Lung (tissue), 12 donors: Measurements from ENCODE around the gene ADAM12. TPM values are rescaled to one million over a fixed set of nuclear protein-coding genes. Genes with fewer than 3 reads are reported as not detected.
"Not testable (repeated sequence)": the region's sequence is repeated elsewhere in the genome, so short reads cannot be mapped to it uniquely, and the experiment has no call there.

Experiments
- ATAC-seq: fragments of 200-7000 bp; cut with Tn5 transposase; one replicate; pipeline ENCODE4 v1.9.1; 2020; ENCODE audit warnings: moderate number of reproducible peaks; ENCODE audit not compliant: insufficient read depth, low FRiP score
- DNase-seq, 3 donors: peaks; one replicate each; pipeline ENCODE4 v3.0.0-alpha.2; 2013 to 2017
- H3K27ac ChIP-seq, 2 donors: one replicate each; pipeline ENCODE4 v1.5.1; 2013; ENCODE audit warnings: mild to moderate bottlenecking in 2 of 2, moderate library complexity in 2 of 2, control low read depth in 1 of 2, inconsistent platforms in 1 of 2, low read depth in 1 of 2, low read length in 1 of 2
- H3K27me3 ChIP-seq, 3 donors: one replicate each; pipeline ENCODE4 v1.5.1; 2013; ENCODE audit warnings: low read length in 2 of 3; ENCODE audit not compliant: control insufficient read depth in 3 of 3, insufficient read depth in 3 of 3
- H3K36me3 ChIP-seq, 4 donors: one replicate each; pipeline ENCODE4 v1.5.1; 2013; ENCODE audit warnings: low read length in 4 of 4, mild to moderate bottlenecking in 1 of 4, moderate library complexity in 1 of 4; ENCODE audit not compliant: control insufficient read depth in 4 of 4, insufficient read depth in 4 of 4
- H3K4me1 ChIP-seq, 5 donors: one replicate each; pipeline ENCODE4 v1.5.1; 2013; ENCODE audit warnings: low read length in 5 of 5, mild to moderate bottlenecking in 2 of 5, moderate library complexity in 1 of 5; ENCODE audit not compliant: control insufficient read depth in 5 of 5, insufficient read depth in 5 of 5
- H3K4me3 ChIP-seq: one replicate; pipeline ENCODE4 v1.5.1; 2013; ENCODE audit warnings: mild to moderate bottlenecking, control low read depth, moderate library complexity
- H3K9ac ChIP-seq, 2 donors: one replicate each; pipeline ENCODE4 v1.5.1; 2013; ENCODE audit warnings: low read length in 2 of 2, control low read depth in 1 of 2; ENCODE audit not compliant: insufficient read depth in 1 of 2
- H3K9me3 ChIP-seq, 4 donors: one replicate each; pipeline ENCODE4 v1.5.1; 2013; ENCODE audit warnings: low read length in 3 of 4, mild to moderate bottlenecking in 1 of 4, moderate library complexity in 1 of 4; ENCODE audit not compliant: control insufficient read depth in 4 of 4, insufficient read depth in 3 of 4
- CTCF ChIP-seq: IDR thresholded peaks from 2 replicates; pipeline ENCODE4 v1.5.1; 2012; ENCODE audit warnings: mild to moderate bottlenecking; ENCODE audit errors: control extremely low read depth, extremely low read depth
- WGBS, 2 donors: extraction: QIAGEN DNeasy Blood & Tissue Kit; methylation state at CpG; one replicate each; pipeline ENCODE4 v1.1.7; 2013; 5-methylcytosine and 5-hydroxymethylcytosine counted together
- polyA plus RNA-seq, 2 donors: library from polyadenylated mRNA; stranded (reverse); fragments of 200-250 nt; gene quantifications; one replicate each; pipeline ENCODE4 v1.2.1, GENCODE V29; 2013
- total RNA-seq, 2 donors: library from RNA; depleted of rRNA in 1 of 2; stranded (reverse); fragments of >200 nt in 1 of 2; gene quantifications; one replicate each; pipeline ENCODE4 v1.2.1, GENCODE V29; 2014 to 2021
- donor health status: control.
- donor health status: control.
- donor health status: Bipolar disorder and iron deficiency.
- donor health status: healthy.
- donor health status: DM: yes; HTN: yes; CAD: no.

Gene ADAM12
- total and polyA plus RNA-seq, 4 donors = 0.16 to 5.8 (median 0.85) TPM

- Histone ChIP-seq H3K36me3 (no peaks in the 10 kb centered on the region), H3K27ac (no peak overlapping the region), H3K9ac (no peak overlapping the region), H3K4me1 (peaks cover 0 to 27% (median 0%) of the 10 kb centered on the region in 5 donors), H3K27me3 (peaks cover 0 to 5% (median 0%) of the 10 kb centered on the region in 3 donors), H3K4me3 (no peak overlapping the region), H3K9me3 (peaks cover 0 to 3% (median 1%) of the 10 kb centered on the region in 4 donors)
- ATAC-seq = no peak
- WGBS, 2 donors = 82 to 85% methylated on average over 5 of the region's 5 CpGs
- TF ChIP-seq CTCF = no peak
- DNase-seq = no peak
Observed at GRCh38 chr10:126384269-126384873, 3.9 kb downstream of the ADAM12 start.

- DNase-seq = no peak
- no peak for TF ChIP-seq CTCF
- Histone ChIP-seq H3K4me3 (no peak overlapping the region), H3K27ac (no peak overlapping the region), H3K9me3 (peaks cover 0 to 4% (median 2%) of the 10 kb centered on the region in 4 donors), H3K27me3 (no peaks in the 10 kb centered on the region), H3K36me3 (no peaks in the 10 kb centered on the region), H3K4me1 (no peaks in the 10 kb centered on the region), H3K9ac (no peak overlapping the region)
- no peak for ATAC-seq
- 87 to 91% methylated on average over 7 of the region's 7 CpGs for WGBS, 2 donors
Observed at GRCh38 chr10:126380352-126381076, 7.8 kb downstream of the ADAM12 start.

- WGBS, 2 donors = 87 to 96% methylated on average over 3 of the region's 3 CpGs
- not testable (repeated sequence) for H3K9ac ChIP-seq, H3K36me3 ChIP-seq, DNase-seq, H3K27me3 ChIP-seq, H3K4me3 ChIP-seq, H3K9me3 ChIP-seq, H3K27ac ChIP-seq, H3K4me1 ChIP-seq, ATAC-seq
Observed at GRCh38 chr10:126379166-126379565, 9.1 kb downstream of the ADAM12 start.

- H3K4me1 ChIP-seq = peaks cover 0 to 20% (median 0%) of the 10 kb centered on the region in 5 donors
- 87 to 88% methylated on average over 2 of the region's 2 CpGs for WGBS, 2 donors
- TF ChIP-seq CTCF = no peak
Observed at GRCh38 chr10:126376956-126377355, 11.3 kb downstream of the ADAM12 start.

More at GRCh38 chr10:126376956-126377355, 11.3 kb downstream of the ADAM12 start:
- no peak overlapping the region for H3K27ac ChIP-seq
- H3K9me3 ChIP-seq = peaks cover 0 to 4% (median under 1%) of the 10 kb centered on the region in 4 donors
- H3K9ac ChIP-seq = no peak overlapping the region
- ATAC-seq (no peak), DNase-seq (no peak)
- no peaks in the 10 kb centered on the region for H3K36me3 ChIP-seq
- no peak overlapping the region for H3K4me3 ChIP-seq
- H3K27me3 ChIP-seq = no peaks in the 10 kb centered on the region
